HG02588 (cell line): ENCODE results near the gene BCKDHB.
A peak's percentile ranks its signal among the peaks of the same experiment; 100 is the strongest.

Source experiments
- ATAC-seq: cut with Tn5 transposase; IDR thresholded peaks from one replicate; pipeline ENCODE4 v1.9.1; 2021; ENCODE audit warnings: mild to moderate bottlenecking, moderate library complexity; ENCODE audit not compliant: unreplicated experiment

The BCKDHB gene

DNA sequence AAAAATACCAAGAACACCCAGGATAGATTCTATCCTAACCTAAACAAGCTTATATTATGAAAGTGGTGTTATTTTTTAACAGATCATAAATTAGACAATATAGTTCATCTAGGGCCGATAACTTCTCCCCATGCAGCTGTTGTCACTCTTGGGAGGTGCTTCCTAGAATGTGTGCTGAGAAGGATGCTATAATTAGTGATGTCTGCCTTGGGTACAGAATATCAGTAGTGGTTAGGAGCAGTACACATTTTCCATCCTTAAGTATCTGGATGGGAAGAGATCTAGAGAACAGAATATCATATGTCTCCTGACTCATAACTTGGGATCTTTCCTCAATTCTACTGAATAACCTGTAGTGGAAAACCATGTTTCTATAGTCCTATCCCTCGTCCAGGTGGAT, 214.5 kb downstream of the BCKDHB start:
- no peak for ATAC-seq

GRCh38 chr6:80325742-80326141, 219.3 kb downstream of the BCKDHB start:
- ATAC-seq: no peak

GRCh38 chr6:80328652-80329051, 222.2 kb downstream of the BCKDHB start:
- ATAC-seq: no peak

DNA sequence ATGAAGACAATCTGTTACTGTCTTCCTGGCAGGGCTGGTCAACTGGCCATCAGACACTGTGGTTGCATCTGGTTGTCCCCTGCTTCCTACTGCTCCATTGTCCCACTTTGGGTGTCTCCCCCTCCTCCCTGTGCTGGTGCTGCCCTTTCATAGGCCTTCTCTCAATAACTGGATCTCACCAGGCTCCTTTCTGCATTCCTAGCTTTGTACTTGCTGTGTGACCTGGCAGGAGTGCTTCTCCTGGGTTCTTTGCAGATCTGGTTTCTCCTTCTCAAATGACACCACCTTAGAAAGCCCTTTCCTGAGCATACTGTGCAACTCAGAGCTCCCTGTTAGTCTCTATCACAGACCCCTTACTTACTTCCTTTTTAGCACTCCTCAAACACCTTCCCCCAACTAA, 223.0 kb downstream of the BCKDHB start:
- ATAC-seq: no peak

GRCh38 chr6:80330961-80331360, 224.5 kb downstream of the BCKDHB start:
- no peak for ATAC-seq

DNA sequence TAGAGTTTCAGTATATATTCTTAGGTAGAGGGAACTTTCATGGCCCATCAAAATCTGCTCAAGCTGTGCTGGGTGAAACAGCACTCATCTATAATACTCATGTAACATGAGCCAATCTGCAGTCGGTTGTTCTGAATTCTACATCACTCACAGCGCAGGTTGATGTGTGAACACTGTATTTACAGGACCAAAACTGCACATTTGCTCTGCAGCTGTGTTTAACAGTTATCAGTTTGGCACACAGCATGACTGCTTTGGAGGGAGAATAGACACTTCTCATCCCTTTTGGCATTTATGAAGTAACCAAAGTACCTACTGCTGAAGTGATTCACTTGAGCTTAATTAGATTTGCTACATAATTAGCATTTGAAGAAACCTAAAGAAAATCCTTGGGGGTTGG, 225.1 kb downstream of the BCKDHB start:
- no peak for ATAC-seq

GRCh38 chr6:80331974-80332373, 225.5 kb downstream of the BCKDHB start:
- ATAC-seq: no peak

GRCh38 chr6:80333342-80333741, 226.9 kb downstream of the BCKDHB start:
- no peak for ATAC-seq

DNA sequence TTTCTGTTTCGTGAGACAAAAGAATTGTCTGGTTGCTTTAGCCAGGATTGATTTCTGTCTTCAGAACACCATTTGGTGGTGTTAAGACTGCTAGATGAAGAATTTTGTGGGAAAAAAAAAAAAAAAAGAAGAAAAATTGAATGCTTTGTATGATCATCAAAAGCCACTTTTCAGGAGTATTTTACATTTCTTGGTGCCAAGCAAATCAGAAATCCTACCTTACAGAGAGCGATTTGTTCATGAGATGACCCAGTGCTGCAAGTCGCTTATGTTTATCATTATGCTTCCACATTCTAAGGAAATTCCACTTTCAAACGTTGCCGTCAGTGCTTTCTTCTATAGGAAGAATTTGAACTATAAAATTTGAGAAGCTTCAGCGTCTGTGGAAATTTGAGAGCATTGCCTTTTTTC, 228.7 kb downstream of the BCKDHB start:
- no peak for ATAC-seq

DNA sequence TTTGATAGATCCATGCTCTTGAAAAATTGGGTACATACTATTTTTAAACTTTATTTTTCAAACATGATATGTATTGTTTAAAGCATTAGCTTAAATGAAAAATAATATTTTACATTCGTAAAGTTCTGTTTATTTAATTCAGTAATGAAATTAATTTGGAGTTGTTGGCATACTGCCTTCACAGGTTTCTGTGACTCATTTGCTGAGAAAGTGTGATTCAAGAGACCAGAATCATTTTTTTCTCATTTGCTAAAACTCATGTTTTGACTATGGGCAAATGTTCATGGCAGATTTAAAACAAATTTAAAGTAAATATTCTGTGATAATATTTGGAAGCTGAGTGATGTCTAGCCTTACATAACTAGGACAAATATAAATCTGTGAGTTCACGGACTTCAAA, 230.4 kb downstream of the BCKDHB start:
- no peak for ATAC-seq

- ATAC-seq: peak; percentile 88
Observed at GRCh38 chr6:80338201-80338836, 231.8 kb downstream of the BCKDHB start.

DNA sequence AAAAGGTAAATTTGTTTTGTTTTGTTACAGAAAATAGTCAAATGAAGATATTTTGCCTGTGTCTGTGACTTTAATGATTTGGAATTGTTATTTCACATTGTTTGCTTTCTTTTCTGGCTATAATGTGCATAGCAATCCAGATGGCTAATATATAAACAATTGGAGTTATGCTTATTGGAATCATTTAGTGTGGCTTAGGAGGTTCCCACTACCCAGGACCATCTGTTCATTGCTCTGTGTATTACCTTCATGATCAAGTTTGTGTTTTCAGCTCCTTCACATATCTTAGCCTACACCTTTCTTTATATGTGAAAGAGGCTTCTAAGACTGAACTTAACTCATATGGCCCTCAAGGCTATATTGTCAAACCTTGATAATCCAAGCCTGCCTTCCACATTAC, 232.9 kb downstream of the BCKDHB start:
- no peak for ATAC-seq

DNA sequence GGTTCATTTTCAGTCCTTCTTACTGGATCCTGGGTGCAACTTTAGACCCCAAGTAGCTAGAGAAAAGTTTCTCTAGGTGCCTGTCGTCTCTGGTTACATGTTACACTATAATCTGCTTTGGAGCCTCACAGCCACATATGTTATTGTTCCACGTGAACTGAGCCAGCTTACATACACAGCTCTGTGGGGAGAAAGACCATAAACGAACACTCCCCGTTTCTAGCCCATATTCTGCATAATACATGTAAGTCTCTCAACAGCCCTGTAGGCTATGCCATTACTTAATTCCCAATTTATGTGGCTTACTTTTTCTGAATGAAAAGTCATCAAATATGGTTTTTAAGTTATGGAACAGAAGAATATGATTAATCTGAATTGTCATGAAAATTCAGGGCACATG, 233.8 kb downstream of the BCKDHB start:
- no peak for ATAC-seq

DNA sequence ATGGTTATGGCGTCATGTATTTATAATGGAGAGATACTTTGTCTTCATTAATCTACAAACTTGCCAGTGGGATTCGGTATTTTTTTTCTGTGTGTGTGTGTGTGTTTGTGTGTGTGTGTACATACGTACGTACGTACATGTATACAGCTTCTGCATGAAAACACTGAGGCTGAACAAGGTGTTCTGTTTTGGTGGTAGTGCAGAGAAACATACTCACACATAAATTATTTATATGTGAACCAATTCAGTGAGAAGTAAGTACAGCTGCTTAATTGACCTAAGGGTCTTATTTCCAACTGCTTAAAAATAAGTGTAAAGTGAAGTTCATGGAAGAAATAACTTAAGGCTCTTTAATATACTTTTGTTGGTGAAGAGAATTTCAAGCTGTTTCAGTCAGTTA, 234.2 kb downstream of the BCKDHB start:
- no peak for ATAC-seq

- ATAC-seq: no peak
Observed at GRCh38 chr6:80341330-80341729, 234.9 kb downstream of the BCKDHB start.

DNA sequence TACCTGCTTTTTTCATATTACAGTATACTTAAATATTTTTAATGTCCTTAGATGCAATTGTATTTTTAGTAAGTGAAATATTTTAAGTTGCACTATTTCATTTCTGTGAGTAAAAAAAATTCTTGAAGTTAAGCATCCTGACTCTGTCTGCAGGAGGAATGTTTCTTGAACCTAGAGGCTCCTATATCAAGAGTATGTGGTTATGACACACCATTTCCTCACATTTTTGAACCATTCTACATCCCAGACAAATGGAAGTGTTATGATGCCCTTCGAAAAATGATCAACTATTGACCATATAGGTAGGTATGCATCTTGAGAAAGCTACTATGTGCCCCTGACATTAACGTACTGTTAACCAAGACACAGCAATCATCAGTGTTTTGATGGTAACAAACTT, 237.0 kb downstream of the BCKDHB start:
- no peak for ATAC-seq

- ATAC-seq: no peak
Observed at GRCh38 chr6:80347101-80347500, 240.6 kb downstream of the BCKDHB start.

GRCh38 chr6:80348263-80348662, 241.8 kb downstream of the BCKDHB start:
- ATAC-seq: no peak

DNA sequence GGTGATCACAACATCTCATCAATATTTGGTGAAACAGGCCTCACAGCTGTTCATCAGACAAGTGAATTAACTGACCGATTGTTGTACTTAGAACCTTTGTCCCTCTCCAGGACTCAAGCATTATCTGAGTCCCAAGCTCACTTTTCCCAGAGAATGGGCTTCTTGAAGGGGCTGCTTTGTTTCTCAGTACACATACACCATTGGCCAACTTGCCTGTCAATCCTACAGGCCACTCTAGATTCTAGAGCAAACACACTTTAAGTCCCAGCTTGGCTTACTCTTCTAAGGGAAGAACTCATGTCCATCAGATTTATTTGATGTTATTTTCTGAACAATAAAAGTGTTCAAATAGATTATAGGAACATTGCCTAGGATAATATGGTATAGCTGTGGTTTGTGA, 249.5 kb downstream of the BCKDHB start:
- ATAC-seq: no peak

GRCh38 chr6:80356545-80356944, 250.1 kb downstream of the BCKDHB start:
- ATAC-seq: no peak

GRCh38 chr6:80357081-80357480, 250.6 kb downstream of the BCKDHB start:
- no peak for ATAC-seq

DNA sequence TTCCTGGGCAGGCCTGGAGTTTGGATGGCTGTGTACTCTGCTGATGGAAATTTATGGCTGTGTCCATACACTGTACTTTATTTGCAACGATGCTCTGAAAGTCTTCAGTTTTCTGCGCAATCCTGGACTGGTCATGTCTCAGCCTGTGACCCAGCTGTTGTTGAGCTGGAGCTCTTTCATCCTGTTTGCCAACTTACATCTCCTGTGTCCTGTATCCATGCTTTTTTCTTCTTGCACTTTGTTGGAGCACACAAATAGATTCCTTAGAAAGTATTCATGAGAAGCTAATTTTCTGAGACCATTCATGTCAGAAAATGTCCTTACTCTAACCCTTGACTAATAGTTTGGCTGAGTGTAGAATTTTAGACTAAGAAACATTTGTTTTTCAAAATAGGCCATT, 251.2 kb downstream of the BCKDHB start:
- no peak for ATAC-seq

DNA sequence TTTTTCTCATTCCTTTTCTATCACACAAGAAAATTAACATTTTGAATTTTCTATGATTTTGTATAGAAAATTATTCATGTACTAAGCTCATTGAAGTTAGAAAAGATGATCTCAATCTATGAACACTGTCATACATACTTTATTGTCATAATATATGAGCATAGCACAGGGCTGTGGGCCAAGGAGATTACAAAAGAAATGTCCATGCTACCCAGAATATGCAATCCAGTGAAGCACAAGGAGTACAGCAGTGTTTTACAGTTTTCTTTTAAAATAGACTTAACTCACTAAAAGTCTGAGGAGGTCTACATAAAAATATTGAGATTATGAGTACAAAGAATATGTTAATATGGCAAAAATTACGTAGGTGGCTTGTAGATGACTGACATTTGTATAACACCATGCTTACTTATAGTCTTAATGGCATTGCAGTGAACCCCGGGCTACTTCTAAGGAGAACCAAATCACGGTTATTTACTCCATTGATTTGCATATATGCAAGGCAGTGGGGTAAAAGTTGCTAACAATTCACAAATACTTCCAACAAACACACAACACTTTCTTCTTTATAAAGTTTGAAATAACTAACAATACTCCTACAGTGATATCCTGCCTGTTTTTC, 257.1 kb downstream of the BCKDHB start:
- ATAC-seq: no peak
